HG03571 (cell line): ENCODE results near the gene ZFP2.
"Not testable (repeated sequence)": the region's sequence is repeated elsewhere in the genome, so short reads cannot be mapped to it uniquely, and the experiment has no call there.

Source experiments
- ATAC-seq: cut with Tn5 transposase; IDR thresholded peaks from one replicate; pipeline ENCODE4 v1.9.1; 2021; ENCODE audit not compliant: unreplicated experiment

ZFP2 gene

DNA sequence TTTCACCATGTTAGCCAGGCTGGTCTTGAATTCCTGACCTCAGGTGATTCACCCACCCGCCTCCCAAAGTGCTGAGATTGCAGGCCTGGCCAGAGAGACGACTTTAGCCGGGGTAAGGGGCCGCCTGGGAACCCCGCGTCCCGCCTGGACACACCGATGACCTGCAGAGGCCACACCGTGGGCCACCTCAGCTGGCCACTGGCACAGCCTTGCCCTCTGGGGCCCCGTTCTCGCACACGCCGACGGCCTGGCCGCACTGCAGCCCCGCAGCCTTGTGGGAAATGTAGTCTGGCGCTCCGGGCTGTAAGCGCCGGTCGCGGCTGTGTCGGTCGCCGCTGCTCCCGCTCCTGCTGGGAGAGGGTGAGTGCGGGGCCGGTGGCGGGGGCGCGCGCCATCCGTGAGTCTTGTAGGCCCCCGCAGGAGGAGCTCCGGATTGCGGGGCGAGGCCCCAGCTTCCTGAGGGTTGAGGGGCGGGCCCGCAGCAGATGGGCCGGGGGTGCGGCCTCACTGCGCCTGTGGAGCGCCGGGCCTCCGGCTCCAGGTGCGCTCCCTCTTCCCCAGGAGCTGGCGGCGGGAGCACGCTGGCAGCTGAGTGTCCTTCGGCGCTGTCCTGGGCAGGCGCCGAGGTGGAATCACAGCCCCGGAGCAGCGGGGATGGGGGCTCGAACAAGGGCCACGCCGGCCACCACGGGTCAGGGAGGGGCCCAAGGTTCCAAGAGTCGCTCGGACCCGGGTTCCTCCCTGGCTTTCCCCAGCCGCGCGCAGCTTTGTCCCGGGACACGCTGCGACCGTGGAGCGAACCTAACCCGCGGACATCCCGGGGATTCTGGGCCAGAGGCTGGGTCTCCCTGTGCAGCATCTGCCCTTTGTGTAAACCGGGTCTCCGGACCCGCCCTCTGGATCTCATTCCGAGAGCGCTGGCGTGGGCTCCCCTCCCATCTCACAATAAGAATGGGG lies at the start of gene ZFP2:
TSS of gene ZFP2 (plus strand) at position 299 of the 957 bp plus-strand sequence. CDS start 35,401 bp downstream, outside the sequence.
- ATAC-seq: no peak

- ATAC-seq: no peak
These were observed 46.4 kb upstream of the ZFP2 start for GRCh38 chr5:178849316-178849715.

GRCh38 chr5:178851951-178852350 lies 43.8 kb upstream of the ZFP2 start:
- no peak for ATAC-seq

GRCh38 chr5:178854284-178854683 lies 41.4 kb upstream of the ZFP2 start:
- ATAC-seq: no peak

DNA sequence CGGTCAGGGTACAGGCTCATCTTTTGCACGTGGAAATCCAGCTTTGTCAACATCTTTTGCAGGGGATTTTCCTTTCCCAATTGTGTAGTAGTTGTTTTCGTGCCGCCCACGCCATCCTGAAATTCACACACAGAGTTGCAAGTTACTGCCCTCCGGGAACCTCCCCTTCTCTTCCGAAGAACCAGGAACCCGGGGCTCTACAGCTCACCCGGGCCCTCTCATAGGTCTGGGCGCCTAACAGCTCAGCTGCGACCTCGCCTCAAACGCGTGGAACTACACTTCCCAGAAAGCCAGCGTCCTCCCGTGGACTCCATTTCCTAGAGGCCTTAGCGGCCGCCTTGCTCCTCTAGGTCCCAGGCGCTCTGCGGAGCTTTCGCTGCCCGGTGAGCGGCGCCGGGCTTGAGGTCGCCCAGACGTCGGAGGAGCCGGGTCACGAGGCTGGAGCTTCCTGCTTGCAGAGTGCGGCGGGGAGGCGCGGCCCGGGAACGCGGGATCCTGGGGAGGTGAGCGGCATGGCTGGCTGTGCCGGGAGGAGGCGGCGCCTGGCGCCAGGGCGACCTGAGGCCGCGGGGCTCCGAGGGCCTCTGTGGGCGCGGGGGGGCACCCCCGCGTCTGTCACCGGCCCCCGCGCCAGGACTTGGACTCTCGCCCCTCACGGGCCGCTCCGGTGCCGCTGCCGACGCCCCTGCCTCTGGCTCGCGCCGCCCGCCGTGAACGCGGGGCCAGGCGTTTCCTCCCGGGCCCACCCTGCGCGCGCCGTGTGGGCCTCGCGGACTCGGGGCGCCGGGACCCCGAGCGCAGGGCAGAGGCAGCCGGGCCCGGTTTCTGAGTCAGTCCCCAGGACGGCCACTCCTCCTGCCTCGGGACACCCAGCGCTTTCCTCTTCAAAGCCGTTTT lies 35.8 kb upstream of the ZFP2 start, which contains the start of gene ZNF354B:
TSS of gene ZNF354B (plus strand) at position 329 of the 897 bp plus-strand sequence. CDS start 1,095 bp downstream, outside the sequence.
- ATAC-seq: peak; percentile 97

- ATAC-seq: not testable (repeated sequence)
These were observed 35.1 kb upstream of the ZFP2 start for GRCh38 chr5:178860615-178861014.

DNA sequence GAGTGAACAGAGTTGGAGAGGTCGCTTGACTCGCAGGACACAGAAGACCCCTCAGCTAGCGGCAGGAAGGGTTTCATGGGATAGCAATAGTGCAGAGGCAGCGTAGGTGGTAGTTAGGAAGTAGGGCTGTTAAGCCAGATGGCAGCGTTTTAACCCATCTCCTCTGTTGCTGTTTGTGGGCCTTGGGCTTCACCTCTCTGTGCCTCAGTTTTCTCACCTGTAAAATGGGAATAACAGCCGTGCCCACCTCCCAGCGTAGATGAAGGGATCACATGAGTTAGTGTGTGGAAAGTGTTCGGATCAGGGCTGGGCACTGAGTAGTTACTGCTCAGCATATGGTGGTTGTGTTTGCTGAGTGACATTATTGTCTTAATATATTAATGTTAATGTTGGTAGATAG lies 34.1 kb upstream of the ZFP2 start:
- ATAC-seq: no peak

DNA sequence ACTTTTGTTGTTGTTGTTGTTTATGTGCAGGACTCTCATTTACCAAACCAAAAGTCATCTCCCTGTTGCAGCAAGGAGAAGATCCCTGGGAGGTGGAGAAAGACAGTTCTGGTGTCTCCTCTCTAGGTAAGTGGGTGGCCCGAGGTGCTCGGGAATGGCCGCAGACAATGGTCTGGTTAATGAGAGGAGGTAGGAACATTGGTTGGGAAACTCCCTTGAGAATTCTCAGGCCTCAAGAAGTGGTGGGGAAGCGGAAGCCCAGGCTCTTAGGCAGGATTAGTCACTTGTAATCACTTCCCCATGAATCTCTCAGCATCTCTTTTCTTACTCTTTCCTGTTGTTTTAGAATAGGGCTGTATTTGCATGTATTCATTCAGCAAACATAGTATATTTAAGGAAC lies 28.8 kb upstream of the ZFP2 start:
- no peak for ATAC-seq

DNA sequence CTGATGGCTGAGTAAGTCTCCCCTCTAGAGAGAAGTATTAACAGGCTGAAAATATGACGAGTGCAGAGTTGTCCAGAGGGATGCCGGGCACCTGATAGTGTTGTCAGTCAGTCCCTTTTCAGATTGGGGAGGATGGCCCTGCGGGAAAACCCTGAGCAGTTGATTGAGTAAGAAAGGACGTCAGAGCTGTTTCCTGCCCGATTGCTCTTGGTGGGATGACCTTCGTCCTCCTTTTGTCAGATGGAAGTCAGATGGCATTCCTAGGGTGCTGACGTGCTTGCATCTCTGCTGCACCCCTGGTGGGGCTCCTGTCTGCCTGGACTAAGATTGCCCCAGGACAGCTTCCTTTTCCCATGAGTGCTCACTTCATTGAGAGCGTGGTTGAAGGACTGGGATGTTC lies 26.1 kb upstream of the ZFP2 start:
- ATAC-seq: no peak

GRCh38 chr5:178870411-178870810 lies 25.3 kb upstream of the ZFP2 start:
- no peak for ATAC-seq

DNA sequence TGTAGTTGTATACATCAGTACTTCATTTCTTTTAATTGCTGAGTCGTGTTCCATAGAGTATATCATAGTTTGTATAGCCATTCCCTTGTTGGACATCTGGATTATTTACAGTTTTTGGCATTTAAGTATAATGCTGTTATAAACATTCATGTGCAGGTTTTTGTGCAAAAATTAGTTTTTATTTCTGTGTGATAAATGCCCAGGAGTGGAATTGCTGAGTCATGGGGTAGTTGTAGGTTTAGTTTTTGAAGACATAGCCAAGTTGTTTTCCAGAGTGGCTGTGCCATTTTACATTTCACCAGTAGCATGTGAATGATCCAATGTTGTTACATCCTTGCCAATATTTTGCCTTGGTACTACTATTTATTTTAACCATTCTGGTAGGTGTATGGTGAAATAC lies 23.4 kb upstream of the ZFP2 start:
- no peak for ATAC-seq

GRCh38 chr5:178883115-178883694 lies 12.5 kb upstream of the ZFP2 start:
- ATAC-seq: not testable (repeated sequence)

DNA sequence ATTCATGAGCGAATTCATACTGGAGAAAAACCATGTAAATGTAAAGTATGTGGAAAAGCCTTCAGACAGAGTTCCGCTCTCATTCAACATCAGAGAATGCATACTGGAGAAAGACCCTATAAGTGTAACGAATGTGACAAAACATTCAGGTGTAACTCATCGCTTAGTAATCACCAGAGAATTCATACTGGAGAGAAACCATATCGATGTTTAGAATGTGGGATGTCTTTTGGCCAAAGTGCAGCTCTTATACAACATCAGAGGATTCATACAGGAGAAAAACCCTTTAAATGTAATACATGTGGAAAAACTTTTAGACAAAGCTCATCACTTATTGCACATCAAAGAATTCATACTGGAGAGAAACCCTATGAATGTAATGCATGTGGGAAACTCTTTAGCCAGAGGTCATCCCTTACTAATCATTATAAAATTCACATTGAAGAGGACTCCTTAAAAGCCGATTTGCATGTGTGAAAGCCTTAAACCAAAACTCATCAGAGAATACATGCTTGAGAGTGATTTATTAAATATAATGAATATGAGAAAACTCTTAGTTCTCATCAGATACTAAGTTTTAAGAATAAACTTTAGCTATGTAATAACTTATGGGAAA lies 11.8 kb upstream of the ZFP2 start:
- no peak for ATAC-seq

GRCh38 chr5:178899289-178899688 lies 3.6 kb downstream of the ZFP2 start:
- no peak for ATAC-seq

DNA sequence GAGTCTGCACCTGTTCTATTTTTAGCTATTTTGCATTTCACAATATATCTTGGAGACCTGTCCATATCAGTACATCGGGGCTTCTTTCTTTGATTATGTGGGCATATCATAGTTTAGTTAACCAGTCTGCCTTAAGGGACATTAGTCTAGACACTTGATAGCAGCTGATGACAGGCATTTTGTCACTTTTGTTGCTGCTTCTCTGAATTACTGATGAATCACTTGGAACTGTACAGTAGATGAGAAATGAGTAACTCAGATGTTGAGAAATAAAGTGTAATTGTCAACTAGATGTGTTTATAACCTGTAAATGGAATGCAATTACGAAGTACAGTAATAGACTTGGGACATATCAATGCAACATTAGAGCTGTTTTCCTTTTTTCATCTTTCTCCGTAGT lies 7.1 kb downstream of the ZFP2 start:
- ATAC-seq: no peak

DNA sequence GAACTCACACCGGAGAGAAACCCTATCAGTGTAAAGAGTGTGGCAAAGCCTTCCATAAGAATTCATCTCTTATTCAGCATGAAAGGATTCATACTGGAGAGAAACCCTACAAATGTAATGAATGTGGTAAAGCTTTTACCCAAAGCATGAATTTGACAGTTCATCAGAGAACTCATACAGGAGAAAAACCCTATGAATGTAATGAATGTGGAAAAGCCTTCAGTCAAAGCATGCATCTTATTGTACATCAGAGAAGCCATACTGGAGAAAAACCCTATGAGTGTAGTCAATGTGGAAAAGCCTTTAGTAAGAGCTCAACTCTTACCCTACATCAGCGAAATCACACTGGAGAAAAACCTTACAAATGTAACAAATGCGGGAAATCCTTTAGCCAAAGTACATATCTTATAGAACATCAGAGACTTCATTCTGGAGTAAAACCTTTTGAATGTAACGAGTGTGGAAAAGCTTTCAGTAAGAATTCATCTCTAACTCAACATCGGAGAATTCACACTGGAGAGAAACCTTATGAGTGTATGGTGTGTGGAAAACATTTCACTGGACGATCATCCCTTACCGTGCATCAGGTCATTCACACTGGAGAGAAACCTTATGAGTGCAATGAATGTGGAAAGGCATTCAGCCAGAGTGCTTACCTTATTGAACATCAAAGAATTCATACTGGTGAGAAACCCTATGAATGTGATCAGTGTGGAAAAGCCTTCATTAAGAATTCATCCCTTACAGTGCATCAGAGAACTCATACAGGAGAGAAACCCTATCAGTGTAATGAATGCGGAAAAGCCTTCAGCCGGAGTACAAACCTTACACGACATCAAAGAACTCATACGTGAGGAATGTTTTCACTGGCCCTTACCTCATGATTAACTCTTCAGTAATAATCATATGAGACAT lies 36.4 kb downstream of the ZFP2 start:
- ATAC-seq: no peak

- no peak for ATAC-seq
These were observed 45.1 kb downstream of the ZFP2 start, which contains the start of gene ZNF454 for GRCh38 chr5:178940569-178941360. ZNF454 (plus strand) TSS chr5:178941198; CDS start chr5:178942792, 1,594 bp downstream.

DNA sequence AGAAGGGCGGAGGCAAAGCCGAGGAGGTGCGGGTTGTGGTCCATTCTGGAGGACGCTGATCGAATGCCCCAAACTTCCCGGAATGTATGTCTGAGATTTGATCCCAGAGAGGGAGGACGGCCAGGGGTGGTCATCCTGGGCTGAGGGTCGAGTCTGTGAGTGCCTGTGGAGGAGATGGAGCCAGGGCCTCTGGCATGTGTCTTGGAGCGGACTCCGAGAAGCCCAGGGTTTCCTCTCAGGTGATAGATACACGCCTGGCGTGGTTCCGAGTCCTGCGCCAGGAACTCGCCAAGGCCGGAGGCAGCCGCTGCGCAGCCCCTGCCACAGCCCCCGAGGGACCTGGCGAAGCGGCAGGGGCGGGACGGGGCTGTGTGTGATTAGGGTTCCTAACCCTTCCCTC lies 45.6 kb downstream of the ZFP2 start:
- ATAC-seq: no peak
